ENCODE measurements around the gene BGN.

BGN gene

DNA sequence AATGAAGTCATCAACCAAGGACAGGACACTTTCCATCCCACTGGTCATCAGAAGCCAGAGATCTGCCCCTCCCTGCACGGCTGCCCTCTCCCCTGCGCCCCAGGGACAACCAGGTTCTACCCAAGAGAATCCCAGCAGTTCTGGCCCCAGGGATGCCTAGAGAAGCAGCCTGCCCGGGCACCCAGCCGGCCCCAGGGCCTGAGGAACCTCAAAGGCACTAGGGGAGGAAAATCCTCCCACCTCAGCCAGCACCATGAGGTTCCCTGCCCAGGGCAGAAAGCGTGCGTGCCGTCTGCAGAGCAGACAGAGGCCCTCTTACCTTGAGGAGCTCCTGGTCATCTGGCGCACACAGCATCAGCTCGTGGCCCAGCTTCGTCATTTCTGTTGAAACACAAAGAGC is 32.5 kb upstream of the BGN start:
- no peak for FAIRE-seq

DNA sequence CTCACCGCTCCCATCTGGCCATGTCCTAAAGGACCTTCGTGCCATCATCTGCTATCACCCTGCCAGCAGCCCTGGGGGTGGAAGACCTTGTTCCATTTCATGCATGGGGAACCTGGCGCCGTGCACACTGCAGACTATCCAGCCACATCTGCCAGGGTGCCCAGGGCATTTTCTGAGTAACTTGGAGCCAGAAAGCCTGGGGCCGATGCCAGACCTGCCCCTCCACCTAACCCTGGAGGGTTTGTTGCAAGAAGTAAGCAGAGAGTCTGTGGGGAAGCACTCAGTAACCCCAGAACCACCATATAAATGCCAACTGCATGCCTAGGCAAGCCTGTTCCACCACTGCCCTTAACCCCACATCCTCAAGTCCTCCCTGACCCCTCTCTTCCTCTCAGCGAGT is 31.7 kb upstream of the BGN start:
- no peak for FAIRE-seq

DNA sequence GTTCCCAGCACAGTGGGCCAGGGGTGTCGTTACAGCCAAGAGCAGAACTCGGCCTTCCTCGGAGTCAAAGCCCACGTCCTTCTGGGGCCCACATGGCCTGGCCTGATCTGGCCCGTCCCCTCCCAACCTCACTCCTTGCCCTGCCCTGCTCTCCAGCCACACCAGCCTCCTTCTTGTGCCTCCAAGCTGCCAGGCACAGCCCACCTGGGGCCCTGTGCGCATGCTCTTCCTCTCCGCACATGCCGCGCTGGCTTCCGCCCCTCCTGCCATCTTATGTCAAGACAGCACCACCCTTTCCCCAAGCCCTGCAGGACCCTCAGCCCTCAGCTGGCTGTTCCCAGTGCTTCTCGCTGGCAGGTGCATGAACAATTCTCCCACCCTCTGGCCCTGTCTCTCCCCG is 31.2 kb upstream of the BGN start:
- no peak for FAIRE-seq

DNA sequence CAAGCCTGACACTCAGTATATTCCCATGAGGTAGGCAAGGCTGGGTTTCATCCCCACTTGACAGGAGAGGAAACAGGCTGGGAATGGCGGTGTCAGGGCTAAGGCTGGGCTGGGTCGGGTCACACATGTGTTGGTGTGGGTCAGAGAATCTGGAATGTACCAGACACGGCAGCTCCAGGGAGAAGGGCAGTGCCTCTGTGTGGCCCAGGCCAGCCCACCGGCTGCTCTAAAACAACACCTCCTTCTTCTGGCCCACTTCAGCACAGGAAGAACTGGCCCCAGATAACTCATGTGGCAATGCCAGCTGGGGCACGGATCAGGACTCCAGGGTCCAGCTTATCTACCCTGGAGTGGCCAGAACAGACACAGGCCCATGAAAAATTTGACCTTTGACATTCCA is 30.7 kb upstream of the BGN start:
- no peak for FAIRE-seq

DNA sequence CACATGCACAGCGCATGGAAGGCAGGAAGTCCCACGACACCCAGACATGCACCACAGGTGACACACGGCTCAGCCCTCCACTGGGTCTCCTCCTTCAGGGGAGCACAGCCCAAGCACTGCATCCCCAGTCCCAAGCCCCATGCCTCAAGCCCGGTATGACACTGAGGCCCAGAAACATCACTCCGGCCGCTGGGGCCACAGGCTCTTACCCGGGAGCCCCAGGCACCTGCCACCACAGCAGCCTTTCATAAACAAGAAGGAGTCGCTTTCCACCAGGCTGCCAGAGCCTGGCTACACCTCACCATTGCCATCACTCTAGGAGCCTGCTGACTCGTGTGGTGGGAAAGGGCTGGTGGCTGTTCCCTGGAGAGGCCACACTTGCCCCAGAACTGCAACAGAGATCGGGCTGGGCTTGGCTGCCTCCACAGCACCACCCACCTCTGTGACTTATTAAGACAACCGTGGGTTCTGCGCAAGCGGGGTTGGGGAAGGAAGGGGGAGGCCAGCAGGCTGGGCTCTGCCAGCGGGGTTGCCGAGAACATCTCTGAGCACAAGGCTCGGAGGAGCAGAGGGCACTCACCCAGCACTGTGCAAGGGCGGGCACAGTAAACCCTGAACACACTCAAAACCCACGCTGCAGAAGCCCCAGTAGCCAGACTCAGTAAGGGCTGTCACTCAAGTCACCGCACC is 28.9 kb upstream of the BGN start:
- no peak for FAIRE-seq

DNA sequence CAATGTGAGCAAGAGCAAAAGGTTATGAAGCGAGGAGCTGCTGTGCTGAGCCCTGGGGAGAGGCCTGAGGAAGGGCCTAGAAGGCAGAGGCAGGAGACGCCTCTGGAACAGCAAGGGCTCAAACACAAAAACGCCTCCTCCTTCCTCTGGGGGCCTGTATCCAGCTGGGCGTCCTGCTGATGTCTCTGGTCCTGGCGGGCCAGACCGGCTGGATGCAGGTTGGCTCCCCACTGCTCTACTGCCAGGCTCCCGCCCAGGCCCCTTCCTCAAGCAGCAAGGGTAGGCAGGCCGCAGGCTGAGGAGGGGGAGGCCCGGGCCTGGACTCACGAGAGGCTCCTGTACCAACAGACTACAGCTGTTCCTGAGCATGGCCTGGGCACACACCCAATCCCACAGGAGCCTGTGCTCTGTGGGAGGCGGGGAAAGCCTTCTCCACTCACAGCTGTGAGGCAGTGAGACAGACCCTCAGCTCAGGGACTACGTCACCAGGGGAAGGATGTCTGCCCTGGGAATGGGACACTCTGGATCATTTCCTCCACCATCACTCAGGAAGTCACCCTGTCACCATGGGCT is 26.7 kb upstream of the BGN start:
- FAIRE-seq, result no peak

DNA sequence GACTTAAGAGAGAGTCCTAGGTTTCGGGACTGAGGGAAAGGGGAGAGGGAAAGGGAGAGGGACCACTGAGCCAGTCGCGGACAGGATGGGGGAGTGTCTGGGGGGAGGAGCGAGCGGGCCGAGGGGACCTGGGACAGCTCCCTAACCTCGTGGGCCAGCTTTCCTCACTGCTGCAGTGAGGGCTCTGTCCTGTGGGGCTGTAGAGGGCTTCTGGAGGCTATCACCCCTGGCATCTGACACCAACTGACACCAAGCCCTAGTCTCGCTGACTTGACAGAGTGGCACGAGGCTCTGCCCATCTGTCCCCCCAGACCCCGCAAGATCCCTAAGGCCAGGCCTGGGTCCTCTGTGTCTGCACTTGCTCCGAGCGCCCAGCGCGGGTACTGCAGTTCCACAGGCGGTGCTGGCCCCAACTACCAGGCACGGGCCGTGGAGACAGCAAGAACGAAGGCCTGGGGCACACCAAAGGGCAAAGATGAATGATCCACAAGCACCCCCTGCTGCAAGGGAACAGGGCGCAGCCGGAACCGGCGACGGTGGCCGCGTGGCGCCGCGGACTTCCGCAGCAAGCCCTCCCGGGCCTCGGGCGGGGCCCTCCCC is 24.9 kb upstream of the BGN start:
- no peak for FAIRE-seq

DNA sequence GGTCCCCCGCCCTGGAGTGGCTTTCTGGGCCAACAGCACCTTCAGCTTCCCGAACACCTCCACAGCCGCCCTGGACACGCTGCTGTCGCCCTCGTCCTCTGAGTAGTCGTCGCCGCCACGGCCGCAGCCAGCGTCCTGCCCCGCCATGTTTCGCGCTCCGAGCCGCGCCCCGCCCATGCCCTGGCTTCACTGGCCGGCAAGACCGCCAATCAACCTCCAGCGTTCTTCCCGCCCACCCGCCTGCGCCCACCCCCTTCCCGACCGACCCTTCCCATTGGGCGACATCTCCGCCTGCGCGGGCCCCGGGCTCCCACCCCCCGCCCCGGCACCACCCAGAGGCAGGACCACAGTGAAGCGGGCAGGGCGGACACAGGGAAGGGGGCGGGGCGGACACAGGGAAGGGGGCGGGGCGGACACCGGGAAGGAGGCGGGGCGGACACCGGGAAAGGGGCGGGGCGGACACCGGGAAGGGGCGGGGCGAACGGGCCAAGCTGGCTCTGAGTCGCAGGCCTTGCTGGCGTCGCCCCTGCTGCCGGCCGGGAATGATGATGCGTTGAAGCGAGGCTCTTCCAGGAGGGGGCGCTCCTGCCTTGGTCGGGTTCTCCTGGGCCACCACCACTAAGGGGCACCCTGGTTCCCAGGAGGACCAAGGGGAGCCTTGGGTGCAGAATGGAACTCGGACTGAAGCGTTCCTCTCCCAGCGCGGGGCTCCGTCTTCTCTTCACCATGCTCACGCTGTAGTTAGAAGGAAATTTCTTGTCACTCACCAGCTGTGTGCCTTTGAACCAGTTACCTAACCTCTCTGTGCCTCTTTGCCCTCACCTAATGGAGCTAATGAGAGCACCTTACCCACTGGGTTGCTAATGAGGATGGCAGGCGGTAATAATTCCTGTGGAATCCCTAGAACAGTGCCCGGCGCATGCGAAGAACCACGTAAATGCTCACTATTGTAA is 24.1 kb upstream of the BGN start, which contains the start of gene HAUS7:
HAUS7 (minus strand) TSS at position 166 of the 953 bp plus-strand sequence; CDS start at position 147, 19 bp downstream.
- FAIRE-seq, result no peak

DNA sequence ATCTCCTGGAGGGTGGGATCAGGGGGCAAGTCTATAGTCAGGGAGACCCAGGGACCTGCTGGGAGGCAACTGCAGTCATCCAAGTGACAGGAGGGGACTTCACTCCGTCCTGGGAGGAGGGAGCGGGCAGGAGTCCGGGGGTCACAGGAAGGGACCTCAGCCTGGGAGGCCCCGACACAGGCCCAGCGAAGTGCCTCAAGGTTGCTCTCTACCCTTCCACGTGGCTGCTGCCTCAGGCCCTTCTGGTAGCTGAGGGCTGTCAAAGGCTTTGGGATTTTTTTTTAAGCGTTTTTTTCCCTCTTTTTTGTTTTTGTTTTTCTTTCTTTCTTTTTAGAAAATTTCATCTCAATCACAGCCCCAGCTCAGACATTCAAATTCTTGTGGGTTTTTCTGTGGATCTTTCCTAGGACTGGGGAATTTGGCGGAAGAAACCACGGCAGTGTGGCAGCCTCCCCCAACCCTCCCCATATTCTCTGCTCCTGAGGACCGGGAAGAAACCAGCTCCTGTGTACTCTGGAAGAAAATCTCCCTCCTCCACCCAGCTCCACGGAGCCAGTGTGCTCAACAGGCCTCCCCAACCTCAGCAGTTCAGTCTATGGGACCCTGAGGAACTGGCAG is 23.0 kb upstream of the BGN start:
- FAIRE-seq, result no peak

DNA sequence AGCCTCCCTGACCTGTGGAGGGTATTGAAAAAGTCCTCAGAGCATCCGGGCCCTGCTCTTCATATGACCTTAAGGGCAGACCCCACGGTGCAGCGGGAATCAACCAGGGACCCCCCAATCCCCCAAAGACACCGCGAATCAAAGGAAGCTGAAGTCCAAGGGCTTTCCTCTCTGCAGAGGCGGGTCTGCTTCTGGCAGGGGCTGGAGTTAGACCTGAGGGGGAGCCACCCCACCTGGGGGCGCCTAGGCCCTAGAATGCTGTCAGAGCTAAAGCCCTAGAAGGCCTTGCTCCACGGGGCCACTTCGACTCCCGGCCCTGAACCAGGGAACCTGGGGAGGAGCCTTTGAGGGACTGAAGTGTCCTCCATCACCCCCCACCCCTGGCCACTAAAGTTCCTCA is 21.7 kb upstream of the BGN start:
- no peak for FAIRE-seq

DNA sequence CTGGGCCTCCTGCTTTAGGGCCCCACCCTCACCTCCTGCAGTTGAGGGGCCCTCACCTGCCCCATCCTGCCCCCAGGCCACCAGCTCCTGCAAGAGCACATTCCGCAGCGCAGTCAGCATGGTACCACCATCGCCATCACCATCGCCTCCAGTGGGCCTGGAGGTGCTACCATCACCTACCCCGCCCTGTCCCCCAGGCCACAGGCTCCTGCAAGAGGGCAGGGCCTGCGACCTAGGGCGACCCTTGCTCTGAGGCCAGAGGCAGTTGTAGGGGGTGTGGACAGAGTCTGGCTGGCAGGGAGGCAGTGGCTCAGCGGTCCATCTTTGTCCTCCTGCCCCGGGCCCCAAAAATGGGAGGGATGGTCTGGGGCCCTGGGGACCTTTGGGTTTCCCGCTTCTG is 20.5 kb upstream of the BGN start:
- no peak for FAIRE-seq

DNA sequence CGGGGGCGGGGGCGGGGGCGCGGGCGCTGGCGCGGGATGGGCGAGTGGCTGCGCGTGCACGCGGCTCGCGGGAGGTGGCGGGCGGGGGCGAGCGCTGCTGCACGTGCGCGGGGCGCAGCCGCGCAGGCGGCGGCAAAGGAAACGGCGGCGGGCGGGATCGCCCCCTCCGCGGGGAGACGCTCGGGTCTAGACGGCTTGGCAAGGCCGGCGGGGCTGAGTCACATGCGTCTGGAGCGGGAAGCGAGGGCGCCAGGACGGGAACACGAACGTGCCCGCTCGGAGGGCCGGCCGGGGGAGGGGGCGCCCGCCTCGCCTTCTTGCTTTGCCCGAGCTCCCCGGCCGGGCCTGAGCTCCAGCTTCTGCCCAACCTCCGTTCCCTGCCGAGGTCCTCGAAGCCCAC is 20.1 kb upstream of the BGN start:
- no peak for FAIRE-seq

DNA sequence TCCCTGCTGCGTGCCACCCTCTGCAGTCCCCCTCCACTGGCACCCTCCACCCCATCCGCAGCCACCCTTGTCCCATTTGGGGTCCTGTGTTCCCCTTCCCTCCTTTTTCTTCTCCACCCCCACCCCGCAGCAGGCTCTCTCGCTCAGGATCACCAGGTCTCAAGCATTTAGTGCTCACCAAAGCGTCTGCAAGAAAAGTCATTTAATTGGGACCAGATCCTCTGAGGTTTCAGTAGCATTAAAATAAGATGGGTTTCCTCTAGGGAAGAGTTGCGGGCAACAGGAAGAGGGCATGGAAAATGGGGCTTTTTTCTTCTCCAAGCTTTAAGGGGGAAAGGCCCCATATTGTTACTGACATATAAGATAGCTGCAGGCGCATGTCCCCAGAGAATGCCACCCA is 19.5 kb upstream of the BGN start:
- no peak for FAIRE-seq

DNA sequence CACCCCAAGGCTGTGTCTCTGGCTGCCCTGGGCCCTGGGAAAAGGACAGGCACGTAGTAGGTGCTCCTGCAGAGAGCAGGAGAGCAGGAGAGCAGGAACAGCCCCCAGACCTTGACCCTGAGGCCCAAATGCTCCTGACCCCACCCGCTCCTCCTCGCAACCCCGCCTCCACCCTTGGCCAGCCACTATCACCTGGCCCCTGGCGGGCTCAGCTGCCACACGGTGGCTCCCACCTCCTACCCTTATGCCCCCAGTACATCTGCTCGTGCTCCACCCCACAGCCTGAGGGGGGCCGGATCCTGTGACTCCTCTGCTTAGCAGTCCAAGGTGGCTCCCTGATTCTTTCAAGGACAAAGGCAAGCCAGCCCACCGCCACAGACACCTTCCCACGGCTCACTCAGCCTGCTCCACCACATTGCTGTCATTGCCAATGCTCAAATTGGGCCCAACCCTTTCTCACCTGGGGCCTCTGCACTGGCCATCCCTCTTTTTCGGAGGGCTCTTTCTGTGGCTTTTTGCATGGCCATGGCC is 19.0 kb upstream of the BGN start:
- FAIRE-seq, result no peak

DNA sequence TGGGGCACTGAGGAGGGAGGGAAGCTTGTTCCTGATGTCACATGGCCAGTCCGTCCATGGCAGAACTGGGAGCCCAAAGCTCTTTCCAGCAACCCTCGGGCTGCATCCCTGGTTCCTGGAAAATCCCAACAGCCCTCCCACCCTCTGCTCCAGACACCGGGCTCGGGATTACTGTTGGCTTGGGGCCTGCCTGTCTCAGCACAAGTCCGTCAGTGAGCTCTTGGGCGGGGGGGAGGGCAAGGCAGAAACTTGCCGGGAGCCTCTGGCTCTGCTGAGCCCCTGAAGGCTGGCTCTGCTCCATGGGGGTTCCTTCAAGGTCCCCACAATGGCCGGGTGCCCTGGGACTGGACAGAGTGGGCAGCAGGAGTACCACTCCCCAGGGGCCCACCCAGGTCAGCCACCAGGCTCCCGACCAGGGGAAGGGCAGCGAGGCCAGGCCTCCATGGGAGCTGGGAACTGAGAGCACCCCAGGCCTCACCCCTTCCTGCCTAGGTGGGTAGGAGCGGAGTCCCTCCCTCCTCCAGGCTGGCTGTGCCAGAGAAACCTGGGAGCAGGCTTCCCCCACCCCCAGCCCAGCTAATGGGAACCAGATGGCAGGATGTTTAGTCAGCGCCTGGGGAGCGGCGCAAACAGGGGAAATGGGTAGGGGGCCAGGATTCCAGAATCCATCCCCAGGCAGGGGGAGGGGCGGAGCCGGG is 18.0 kb upstream of the BGN start:
- no peak for FAIRE-seq

DNA sequence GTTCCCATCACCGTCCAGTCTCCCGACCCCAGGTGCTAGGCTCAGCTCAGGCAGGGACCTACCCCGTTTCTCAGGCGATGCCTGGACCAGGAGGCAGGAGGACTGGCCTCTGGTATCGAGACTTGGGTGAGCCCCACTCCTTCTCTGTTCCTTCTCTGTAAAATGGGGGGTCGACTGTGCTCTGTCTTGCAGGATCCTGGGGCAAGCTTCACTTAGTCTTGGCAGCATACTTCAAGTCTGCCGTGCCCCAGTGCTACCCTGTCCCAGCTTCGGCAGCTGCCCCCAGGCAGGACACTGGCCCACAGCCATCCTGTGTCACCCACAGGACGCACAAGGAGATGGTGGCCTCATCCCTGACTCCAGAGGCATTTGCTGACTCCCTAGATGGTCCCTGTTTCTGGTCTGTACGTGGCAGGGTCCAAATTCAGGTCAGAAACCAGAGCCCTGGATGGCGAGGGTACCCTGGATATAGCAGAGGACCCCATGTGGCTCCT is 17.4 kb upstream of the BGN start:
- no peak for FAIRE-seq

DNA sequence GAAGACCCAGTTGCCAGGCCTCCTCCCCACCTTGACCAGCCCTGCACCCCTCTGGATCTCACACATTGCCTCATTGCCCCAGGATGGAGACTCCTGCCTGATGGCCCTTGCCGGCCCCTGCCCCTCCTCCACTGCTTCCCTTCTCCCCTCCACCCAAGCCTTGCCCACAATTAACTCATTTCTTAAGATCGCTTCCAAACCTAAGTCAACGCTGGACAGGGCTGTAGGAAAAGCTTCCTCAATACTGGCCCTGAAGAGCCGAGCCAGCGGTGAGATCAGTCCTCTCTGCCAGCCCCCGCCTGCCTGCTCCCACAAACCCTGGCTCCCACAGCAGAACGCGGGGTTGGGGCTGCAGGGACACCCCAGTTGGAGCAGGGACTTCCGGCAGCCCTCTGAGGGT is 16.9 kb upstream of the BGN start:
- no peak for FAIRE-seq

DNA sequence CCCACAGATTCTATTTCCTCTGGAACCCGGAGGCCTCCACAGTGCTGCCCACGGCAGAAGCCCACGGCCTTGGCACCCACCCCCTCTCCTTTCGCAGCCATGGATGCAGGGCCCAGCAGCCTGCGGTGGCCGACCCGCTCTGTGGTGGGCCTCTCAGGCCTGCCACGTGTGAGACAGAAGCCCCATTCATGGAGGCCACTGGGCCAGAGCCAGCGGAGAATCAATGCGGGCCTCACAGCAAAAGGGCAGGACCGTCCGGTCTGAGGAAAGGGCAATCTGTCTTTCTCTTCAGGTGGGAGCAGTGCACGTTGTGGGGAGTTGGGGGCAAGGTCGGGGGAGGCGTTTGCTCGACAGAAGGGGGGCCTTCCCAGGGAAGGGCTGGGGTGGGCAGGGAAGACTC is 16.0 kb upstream of the BGN start:
- no peak for FAIRE-seq

DNA sequence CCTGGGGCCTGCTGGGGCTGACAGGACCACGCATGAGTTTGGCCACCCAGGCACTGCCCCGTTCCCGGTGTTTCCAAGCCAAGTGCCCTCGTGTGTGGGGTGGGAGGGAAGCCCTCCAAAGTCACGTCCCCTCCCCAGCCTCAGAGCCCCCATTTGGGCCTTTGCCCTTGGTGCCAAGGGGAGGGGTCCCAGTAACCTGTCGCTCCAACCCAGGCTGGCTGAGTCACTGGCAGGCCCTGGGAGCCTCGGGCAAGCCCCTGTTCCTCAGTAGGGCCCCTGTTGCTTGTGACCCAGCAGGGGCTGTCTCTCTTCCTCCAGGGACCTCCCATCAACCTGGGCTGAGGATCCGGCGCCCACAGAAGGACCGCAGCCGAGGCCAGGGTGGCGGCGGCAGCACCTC is 13.7 kb upstream of the BGN start:
- no peak for FAIRE-seq

DNA sequence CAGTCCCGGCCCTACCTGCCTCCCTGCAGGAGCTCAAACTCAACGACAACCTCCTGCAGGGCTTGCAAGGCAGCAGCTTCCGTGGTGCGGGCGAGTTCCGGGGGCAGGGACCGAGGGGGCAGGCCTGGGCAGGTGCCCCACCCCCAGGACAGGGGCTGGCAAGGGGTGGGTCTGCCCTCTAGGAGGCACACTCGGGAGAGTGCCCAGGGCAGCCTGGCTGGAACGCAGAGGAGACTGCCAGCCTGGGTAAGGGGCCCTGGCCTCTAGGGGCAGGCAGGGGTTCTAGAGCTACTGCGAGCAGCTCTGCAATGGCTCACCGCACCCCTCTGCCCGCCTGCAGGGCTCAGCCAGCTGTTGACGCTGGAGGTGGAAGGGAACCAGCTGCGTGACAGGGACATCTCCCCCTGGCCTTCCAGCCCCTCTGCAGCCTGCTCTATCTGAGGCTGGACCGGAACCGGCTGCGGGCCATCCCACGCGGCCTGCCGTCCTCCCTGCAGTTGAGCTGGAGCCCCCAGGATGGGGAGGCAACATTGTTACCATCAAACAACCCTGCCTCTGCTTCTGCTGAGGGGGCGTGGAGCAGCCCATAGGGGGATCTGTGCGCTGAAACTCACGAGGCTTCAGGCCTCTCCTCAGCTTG is 12.3 kb upstream of the BGN start:
- no peak for FAIRE-seq

DNA sequence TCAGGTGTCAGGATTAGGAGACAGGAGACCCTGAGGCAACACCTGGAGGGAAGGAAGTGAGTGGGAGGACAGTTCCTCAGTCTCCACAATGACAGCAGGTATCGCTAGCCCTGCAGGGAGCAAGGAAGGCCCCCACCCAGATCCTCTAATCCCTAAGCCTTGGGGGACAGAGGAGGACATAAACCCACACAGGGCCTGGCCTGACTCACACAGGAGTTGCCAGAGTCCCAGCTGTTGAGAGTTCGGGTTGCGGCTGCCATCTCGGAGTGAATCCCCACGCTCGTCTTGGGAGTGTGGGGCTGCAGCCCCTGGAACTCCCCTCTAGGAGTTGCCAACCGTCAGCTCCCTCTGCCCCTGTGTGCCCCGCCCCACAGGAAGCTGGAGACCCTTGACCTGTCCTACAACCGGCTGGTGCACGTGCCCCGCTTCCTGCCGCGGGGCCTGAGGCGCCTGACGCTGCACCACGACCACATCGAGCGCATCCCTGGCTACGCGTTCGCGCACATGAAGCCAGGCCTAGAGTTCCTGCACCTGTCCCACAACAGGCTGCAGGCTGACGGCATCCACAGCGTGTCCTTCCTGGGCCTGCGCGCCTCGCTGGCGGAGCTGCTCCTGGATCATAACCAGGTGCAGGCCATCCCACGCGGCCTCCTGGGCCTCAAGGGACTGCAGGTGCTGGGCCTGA is 9.2 kb upstream of the BGN start:
- FAIRE-seq, result no peak

Data from endometrium (tissue), 2 donors.